Upper lobe of right lung (tissue), 1 donor: ENCODE data around the gene GALNT7. TPM values are rescaled to one million over a fixed set of nuclear protein-coding genes. Genes with fewer than 3 reads are reported as not detected.
A peak's percentile ranks its signal among the peaks of the same experiment; 100 is the strongest.

ENCODE experiments used
- ATAC-seq: fragments of 200-7000 bp; cut with Tn5 transposase; one replicate; pipeline ENCODE4 v1.9.1; 2020; ENCODE audit warnings: mild to moderate bottlenecking, moderate library complexity
- DNase-seq: peaks from one replicate; pipeline ENCODE4 v3.0.0-alpha.2; 2020
- H3K27ac ChIP-seq: fragments of 200-600 bp; one replicate; pipeline ENCODE4 v1.8.0; 2022
- H3K27me3 ChIP-seq: fragments of 200-600 bp; one replicate; pipeline ENCODE4 v1.8.0; 2022; ENCODE audit warnings: mild to moderate bottlenecking
- H3K36me3 ChIP-seq: fragments of 200-600 bp; one replicate; pipeline ENCODE4 v1.8.0; 2022
- H3K4me1 ChIP-seq: fragments of 200-600 bp; one replicate; pipeline ENCODE4 v1.8.0; 2022
- H3K4me3 ChIP-seq: fragments of 200-600 bp; one replicate; pipeline ENCODE4 v1.8.0; 2022; ENCODE audit warnings: mild to moderate bottlenecking
- H3K9me3 ChIP-seq: fragments of 200-600 bp; one replicate; pipeline ENCODE4 v1.8.0; 2022
- CTCF ChIP-seq: fragments of 200-600 bp; IDR thresholded peaks from one replicate; pipeline ENCODE4 v1.8.0; 2022; ENCODE audit warnings: antibody characterized with exemption
- intact Hi-C: fragments of 100-400 bp; cut with DNase I; formaldehyde crosslinking; loops from one replicate; pipeline ENCODE4 v1.11.0; 2022
- total RNA-seq: library from RNA; stranded (reverse); fragmentation: NEBNext Ultra II Directional; extraction: Animal tissue kit (Norgen Biotek cat#: 25700); gene quantifications from one replicate; pipeline ENCODE4 v1.2.1, GENCODE V29; 2021
- donor health status: DM: no; HTN: yes; CAD: no; lungs with severe emphysema.

The GALNT7 gene
- total RNA-seq, 1 donor from 2014 or later: 22.3 TPM

GRCh38 chr4:173347467-173347866 lies 178.9 kb downstream of the GALNT7 start:
- ATAC-seq: no peak
- no peak for DNase-seq
- H3K9me3 ChIP-seq: no peaks in the 10 kb centered on the region
- intact Hi-C loops: no loop called here
- H3K27ac ChIP-seq: no peak overlapping the region
- no peaks in the 10 kb centered on the region for H3K36me3 ChIP-seq
- TF ChIP-seq CTCF: no peak
- H3K4me1 ChIP-seq: no peaks in the 10 kb centered on the region
- H3K4me3 ChIP-seq: no peak overlapping the region
- no peaks in the 10 kb centered on the region for H3K27me3 ChIP-seq

- H3K27ac ChIP-seq: no peak overlapping the region
- intact Hi-C loops: no loop called here
- ATAC-seq (peak; percentile 59), DNase-seq (no peak)
- no peaks in the 10 kb centered on the region for H3K27me3 ChIP-seq
- no peak overlapping the region for H3K4me3 ChIP-seq
- H3K4me1 ChIP-seq: no peaks in the 10 kb centered on the region
- no peaks in the 10 kb centered on the region for H3K36me3 ChIP-seq
- H3K9me3 ChIP-seq: no peaks in the 10 kb centered on the region
- no peak for TF ChIP-seq CTCF
These were observed 189.3 kb downstream of the GALNT7 start for GRCh38 chr4:173357939-173358338.

- DNase-seq (no peak), ATAC-seq (no peak)
- Histone ChIP-seq H3K9me3 (no peaks in the 10 kb centered on the region), H3K4me1 (no peaks in the 10 kb centered on the region), H3K36me3 (no peaks in the 10 kb centered on the region), H3K4me3 (no peak overlapping the region), H3K27ac (no peak overlapping the region), H3K27me3 (no peaks in the 10 kb centered on the region)
- intact Hi-C loops: no loop called here
- peak; percentile 28 for TF ChIP-seq CTCF
These were observed 192.1 kb downstream of the GALNT7 start for GRCh38 chr4:173360587-173361221.

- Histone ChIP-seq H3K4me1 (no peaks in the 10 kb centered on the region), H3K4me3 (no peak overlapping the region), H3K36me3 (no peaks in the 10 kb centered on the region), H3K9me3 (no peaks in the 10 kb centered on the region), H3K27ac (no peak overlapping the region), H3K27me3 (no peaks in the 10 kb centered on the region)
- DNase-seq (no peak), ATAC-seq (no peak)
- intact Hi-C loops: no loop called here
- TF ChIP-seq CTCF: no peak
These were observed 194.1 kb downstream of the GALNT7 start for GRCh38 chr4:173362666-173363065.

GRCh38 chr4:173365359-173365996 lies 196.9 kb downstream of the GALNT7 start:
- no peak for ATAC-seq
- Histone ChIP-seq H3K9me3 (no peaks in the 10 kb centered on the region), H3K36me3 (no peaks in the 10 kb centered on the region), H3K4me1 (no peaks in the 10 kb centered on the region), H3K27ac (no peak overlapping the region), H3K27me3 (no peaks in the 10 kb centered on the region), H3K4me3 (no peak overlapping the region)
- intact Hi-C loops: no loop called here
- no peak for DNase-seq
- no peak for TF ChIP-seq CTCF
